CD4-positive, alpha-beta memory T cell (primary cell): Measurements from ENCODE around the gene P2RY2. TPM values are rescaled to one million over a fixed set of nuclear protein-coding genes. Genes with fewer than 3 reads are reported as not detected.
A peak's percentile ranks its signal among the peaks of the same experiment; 100 is the strongest.

Experiments
- CTCF ChIA-PET: fragments of 350-600 bp; sonication (Branson Sonifier 250); formaldehyde crosslinking; loops from one replicate; lab custom pipeline; 2021; ENCODE audit warnings: inconsistent platforms; ENCODE audit not compliant: partially characterized antibody; lab: Charles Lee
- POLR2A ChIA-PET: fragments of 350-600 bp; sonication (Branson Sonifier 250); formaldehyde crosslinking; loops from one replicate; lab custom pipeline; 2021; ENCODE audit not compliant: partially characterized antibody; lab: Charles Lee
- DNase-seq, 5 donors: peaks; one replicate each; pipeline versions ENCODE4 v3.0.0 to v3.0.0-alpha.2; 2020 to 2022; ENCODE audit warnings: mixed read lengths in 1 of 5
- H3K27ac ChIP-seq: one replicate; pipeline ENCODE4 v1.7.0; 2013; ENCODE audit warnings: low read depth, low read length
- H3K27me3 ChIP-seq: 2 replicates; pipeline ENCODE4 v1.7.0; 2013; ENCODE audit warnings: mild to moderate bottlenecking, low read length, moderate library complexity; ENCODE audit not compliant: insufficient read depth
- H3K36me3 ChIP-seq: 2 replicates; pipeline ENCODE4 v1.7.0; 2013; ENCODE audit warnings: mild to moderate bottlenecking, low read length, moderate library complexity; ENCODE audit not compliant: insufficient read depth
- H3K4me1 ChIP-seq: 2 replicates; pipeline ENCODE4 v1.7.0; 2013; ENCODE audit warnings: mild to moderate bottlenecking, low read length, moderate library complexity; ENCODE audit not compliant: insufficient read depth
- H3K4me3 ChIP-seq, 2 donors: one replicate each; pipeline ENCODE4 v1.7.0; 2013; ENCODE audit warnings: low read length in 2 of 2, mild to moderate bottlenecking in 1 of 2
- H3K9me3 ChIP-seq, 2 donors: one replicate each; pipeline ENCODE4 v1.7.0; 2013; ENCODE audit warnings: low read length in 2 of 2, control low read depth in 1 of 2; ENCODE audit not compliant: control insufficient read depth in 1 of 2
- H3K27ac Mint-ChIP-seq, 7 donors: one replicate each; pipeline ENCODE4 v1.8.0; 2020 to 2021; ENCODE audit warnings: mixed read lengths in 7 of 7, mild to moderate bottlenecking in 6 of 7, inconsistent platforms in 3 of 7, moderate library complexity in 3 of 7
- H3K27me3 Mint-ChIP-seq, 2 donors: one replicate each; pipeline ENCODE4 v1.8.0; 2020 to 2021; ENCODE audit warnings: mixed read lengths in 2 of 2
- H3K36me3 Mint-ChIP-seq, 2 donors: one replicate each; pipeline ENCODE4 v1.8.0; 2020 to 2021; ENCODE audit warnings: mixed read lengths in 2 of 2, inconsistent platforms in 1 of 2, mild to moderate bottlenecking in 1 of 2
- H3K4me1 Mint-ChIP-seq, 4 donors: one replicate each; pipeline ENCODE4 v1.8.0; 2020 to 2021; ENCODE audit warnings: mixed read lengths in 4 of 4, mild to moderate bottlenecking in 1 of 4
- H3K4me3 Mint-ChIP-seq, 8 donors: one replicate each; pipeline ENCODE4 v1.8.0; 2020 to 2021; ENCODE audit warnings: mixed read lengths in 8 of 8, mild to moderate bottlenecking in 7 of 8, moderate library complexity in 6 of 8, inconsistent platforms in 3 of 8
- H3K9me3 Mint-ChIP-seq, 8 donors: one replicate each; pipeline ENCODE4 v1.8.0; 2020 to 2021; ENCODE audit warnings: mixed read lengths in 8 of 8, mild to moderate bottlenecking in 5 of 8, inconsistent platforms in 3 of 8, moderate library complexity in 1 of 8
- intact Hi-C: fragments of 100-400 bp; cut with micrococcal nuclease; formaldehyde crosslinking; loops from one replicate; pipeline ENCODE4 v1.15.1; 2023
- polyA plus RNA-seq, 2 donors: library from polyadenylated mRNA; unstranded; fragments of 300-500 nt; fragmentation: Illumina TruSeq; gene quantifications; one replicate each; pipeline ENCODE4 v1.2.3, GENCODE V29; 2021
- total RNA-seq, 2 experiments: library from RNA; stranded (reverse); gene quantifications; one replicate each; pipeline ENCODE4 v1.2.3, GENCODE V29; 2021

P2RY2 gene
- total and polyA plus RNA-seq, 4 experiments from 2014 or later, result not detected

GRCh38 chr11:73187854-73188253 lies 30.2 kb upstream of the P2RY2 start:
- Histone ChIP-seq H3K27ac (no peak overlapping the region), H3K36me3 (no peaks in the 10 kb centered on the region), H3K4me1 (no peaks in the 10 kb centered on the region), H3K27me3 (no peaks in the 10 kb centered on the region), H3K4me3 (no peak overlapping the region), H3K9me3 (no peaks in the 10 kb centered on the region)
- POLR2A ChIA-PET, result no interaction called here
- no peak for DNase-seq
- no peak overlapping the region for H3K27ac Mint-ChIP-seq
- no peaks in the 10 kb centered on the region for H3K9me3 Mint-ChIP-seq
- peaks cover 0 to 5% (median 3%) of the 10 kb centered on the region in 4 donors for H3K4me1 Mint-ChIP-seq
- H3K27me3 Mint-ChIP-seq, result peaks cover 3 to 16% of the 10 kb centered on the region in 2 donors
- CTCF ChIA-PET, result interaction anchor here (5.6 kb wide), 1 partner anchor 11 kb away, joined by 25 read pairs; no protein-coding TSS in a partner anchor
- no peaks in the 10 kb centered on the region for H3K36me3 Mint-ChIP-seq
- intact Hi-C loops, result no loop called here
- no peak overlapping the region for H3K4me3 Mint-ChIP-seq

GRCh38 chr11:73188301-73188700 lies 29.8 kb upstream of the P2RY2 start:
- Mint-ChIP-seq H3K4me1 (peaks cover 0 to 5% (median 3%) of the 10 kb centered on the region in 4 donors), H3K36me3 (no peaks in the 10 kb centered on the region), H3K4me3 (no peak overlapping the region), H3K9me3 (no peaks in the 10 kb centered on the region), H3K27me3 (peaks cover 3 to 16% of the 10 kb centered on the region in 2 donors), H3K27ac (peak overlapping the region in 1 of 7 donors; percentile 36)
- ChIA-PET CTCF (interaction anchor here (5.6 kb wide), 1 partner anchor 11 kb away, joined by 25 read pairs; no protein-coding TSS in a partner anchor), POLR2A (no interaction called here)
- Histone ChIP-seq H3K27ac (no peak overlapping the region), H3K36me3 (no peaks in the 10 kb centered on the region), H3K4me1 (no peaks in the 10 kb centered on the region), H3K4me3 (no peak overlapping the region), H3K27me3 (no peaks in the 10 kb centered on the region), H3K9me3 (no peaks in the 10 kb centered on the region)
- DNase-seq, result no peak
- intact Hi-C loops, result no loop called here

GRCh38 chr11:73189315-73189714 lies 28.8 kb upstream of the P2RY2 start:
- CTCF ChIA-PET, result interaction anchor here (5.6 kb wide), 1 partner anchor 12 kb away, joined by 25 read pairs; no protein-coding TSS in a partner anchor
- no peak overlapping the region for H3K27ac Mint-ChIP-seq
- no peak for DNase-seq

GRCh38 chr11:73189723-73190556 lies 28.1 kb upstream of the P2RY2 start:
- no peaks in the 10 kb centered on the region for H3K27me3 ChIP-seq
- no peaks in the 10 kb centered on the region for H3K36me3 Mint-ChIP-seq
- DNase-seq, result no peak
- H3K9me3 ChIP-seq, result no peaks in the 10 kb centered on the region
- no peaks in the 10 kb centered on the region for H3K4me1 ChIP-seq
- H3K36me3 ChIP-seq, result no peaks in the 10 kb centered on the region
- H3K4me3 Mint-ChIP-seq, result no peak overlapping the region
- H3K27ac ChIP-seq, result no peak overlapping the region
- intact Hi-C loops, result no loop called here
- peaks cover 0 to 4% (median 3%) of the 10 kb centered on the region in 4 donors for H3K4me1 Mint-ChIP-seq
- no peak overlapping the region for H3K4me3 ChIP-seq
- H3K27me3 Mint-ChIP-seq, result peaks cover 0 to 10% of the 10 kb centered on the region in 2 donors
- CTCF ChIA-PET, result interaction anchor here (5.6 kb wide), 1 partner anchor 13 kb away, joined by 25 read pairs; no protein-coding TSS in a partner anchor
- H3K27ac Mint-ChIP-seq, result no peak overlapping the region
- POLR2A ChIA-PET, result no interaction called here
- H3K9me3 Mint-ChIP-seq, result no peaks in the 10 kb centered on the region

More at GRCh38 chr11:73189315-73189714, 28.8 kb upstream of the P2RY2 start:
- intact Hi-C loops, result no loop called here
- POLR2A ChIA-PET, result no interaction called here
- H3K9me3 Mint-ChIP-seq, result no peaks in the 10 kb centered on the region
- no peaks in the 10 kb centered on the region for H3K9me3 ChIP-seq
- H3K27me3 ChIP-seq, result no peaks in the 10 kb centered on the region
- no peak overlapping the region for H3K4me3 ChIP-seq
- H3K36me3 Mint-ChIP-seq, result no peaks in the 10 kb centered on the region
- no peaks in the 10 kb centered on the region for H3K4me1 ChIP-seq
- H3K4me1 Mint-ChIP-seq, result peaks cover 0 to 5% (median 3%) of the 10 kb centered on the region in 4 donors
- no peaks in the 10 kb centered on the region for H3K36me3 ChIP-seq
- no peak overlapping the region for H3K4me3 Mint-ChIP-seq
- no peak overlapping the region for H3K27ac ChIP-seq
- H3K27me3 Mint-ChIP-seq, result peaks cover 2 to 13% of the 10 kb centered on the region in 2 donors

- Histone ChIP-seq H3K27me3 (no peaks in the 10 kb centered on the region), H3K9me3 (no peaks in the 10 kb centered on the region), H3K4me1 (no peaks in the 10 kb centered on the region), H3K4me3 (no peak overlapping the region), H3K36me3 (no peaks in the 10 kb centered on the region), H3K27ac (no peak overlapping the region)
- Mint-ChIP-seq H3K4me3 (no peak overlapping the region), H3K36me3 (no peaks in the 10 kb centered on the region), H3K9me3 (no peaks in the 10 kb centered on the region), H3K27me3 (peaks cover 0 to 7% of the 10 kb centered on the region in 2 donors), H3K27ac (no peak overlapping the region), H3K4me1 (no peaks in the 10 kb centered on the region)
- ChIA-PET CTCF (interaction anchor here (1.0 kb wide), 1 partner anchor 26 kb away, joined by 3 read pairs; no protein-coding TSS in a partner anchor), POLR2A (no interaction called here)
- intact Hi-C loops, result no loop called here
- DNase-seq, result no peak
These were observed 27.6 kb upstream of the P2RY2 start for GRCh38 chr11:73190557-73190885.

GRCh38 chr11:73191151-73191550 lies 26.9 kb upstream of the P2RY2 start:
- no peak for DNase-seq
- intact Hi-C loops, result no loop called here
- no peaks in the 10 kb centered on the region for H3K4me1 ChIP-seq

GRCh38 chr11:73192272-73192671 lies 25.8 kb upstream of the P2RY2 start:
- H3K27me3 ChIP-seq, result no peaks in the 10 kb centered on the region
- CTCF ChIA-PET, result no interaction called here
- Mint-ChIP-seq H3K27ac (no peak overlapping the region), H3K36me3 (no peaks in the 10 kb centered on the region), H3K4me3 (no peak overlapping the region), H3K27me3 (peaks cover 0 to 5% of the 10 kb centered on the region in 2 donors), H3K4me1 (no peaks in the 10 kb centered on the region), H3K9me3 (no peaks in the 10 kb centered on the region)
- intact Hi-C loops, result no loop called here
- H3K4me3 ChIP-seq, result no peak overlapping the region
- no peaks in the 10 kb centered on the region for H3K4me1 ChIP-seq
- no peaks in the 10 kb centered on the region for H3K9me3 ChIP-seq
- H3K36me3 ChIP-seq, result no peaks in the 10 kb centered on the region
- no peak overlapping the region for H3K27ac ChIP-seq
- DNase-seq, result no peak
- POLR2A ChIA-PET, result no interaction called here

More at GRCh38 chr11:73191151-73191550, 26.9 kb upstream of the P2RY2 start:
- ChIA-PET POLR2A (no interaction called here), CTCF (interaction anchor here (1.0 kb wide), 1 partner anchor 27 kb away, joined by 3 read pairs; no protein-coding TSS in a partner anchor)
- no peaks in the 10 kb centered on the region for H3K36me3 Mint-ChIP-seq
- no peaks in the 10 kb centered on the region for H3K9me3 Mint-ChIP-seq
- Histone ChIP-seq H3K27ac (no peak overlapping the region), H3K27me3 (no peaks in the 10 kb centered on the region), H3K4me3 (no peak overlapping the region), H3K9me3 (no peaks in the 10 kb centered on the region), H3K36me3 (no peaks in the 10 kb centered on the region)
- no peaks in the 10 kb centered on the region for H3K4me1 Mint-ChIP-seq
- H3K27ac Mint-ChIP-seq, result no peak overlapping the region
- H3K4me3 Mint-ChIP-seq, result no peak overlapping the region
- peaks cover 0 to 7% of the 10 kb centered on the region in 2 donors for H3K27me3 Mint-ChIP-seq
